HCT116 (cell line): ENCODE measurements around the gene PAIP1. TPM values are rescaled to one million over a fixed set of nuclear protein-coding genes. Genes with fewer than 3 reads are reported as not detected.

Experiments used
- ATAC-seq: fragments of 200-7000 bp; cut with Tn5 transposase; 2 replicates; pipeline ENCODE4 v1.9.1; 2020; ENCODE audit warnings: mild to moderate bottlenecking, moderate library complexity
- BruUV-seq: library from RNA; stranded (reverse); fragments of 400-500 nt; replicated peaks from 2 replicates; lab custom pipeline; 2021; lab: Mats Ljungman, UMichigan
- CTCF ChIA-PET: fragments of 300-600 bp; sonication (Branson Sonifier 250); formaldehyde crosslinking; loops from one replicate; lab custom pipeline; 2021; ENCODE audit warnings: antibody characterized with exemption; lab: Charles Lee
- POLR2A ChIA-PET: fragments of 300-600, 350-600 bp; sonication (Branson Sonifier 250); formaldehyde crosslinking; loops from one replicate; lab custom pipeline; 2021; ENCODE audit warnings: antibody characterized with exemption; lab: Charles Lee
- RAD21 ChIA-PET, 2 experiments: fragments of 300-600 bp; sonication (Branson Sonifier 250); formaldehyde crosslinking; loops; one replicate each; lab custom pipeline; 2023; ENCODE audit warnings: low total read pairs in 2 of 2; ENCODE audit not compliant: uncharacterized antibody in 2 of 2, unreplicated experiment in 2 of 2, low non-redundant PET in 1 of 2; lab: Charles Lee
- DNase-seq: peaks from one replicate; pipeline ENCODE4 v3.0.0-alpha.2; 2010; ENCODE audit warnings: low read depth, low spot score
- H2AFZ ChIP-seq: fragments of 200-600 bp; shearing (Covaris generic), sonication (generic); 2 replicates; pipeline ENCODE4 v1.6.1; 2017; ENCODE audit warnings: low read depth, mixed run types, mixed read lengths, antibody characterized with exemption, low read length; ENCODE audit not compliant: poor library complexity, severe bottlenecking
- H3K27ac ChIP-seq: 2 replicates; pipeline ENCODE4 v1.5.1; 2012; ENCODE audit warnings: low read depth, low read length
- H3K27me3 ChIP-seq: fragments of 200-600 bp; sonication (generic); 2 replicates; pipeline ENCODE4 v1.6.1; 2016; ENCODE audit warnings: mixed run types, low read length, mixed read lengths; ENCODE audit not compliant: insufficient read depth
- H3K36me3 ChIP-seq, 2 experiments: fragments of 200-500 bp in 1 of 2; fragments of 200-600 bp in 1 of 2; sonication (Bioruptor generic) in 1 of 2; sonication (generic) in 1 of 2; 2 replicates each; pipeline versions ENCODE4 v1.5.1 to v1.6.1; 2014 to 2016; ENCODE audit warnings: low read length in 2 of 2, inconsistent platforms in 1 of 2, mixed read lengths in 1 of 2, mixed run types in 1 of 2; ENCODE audit not compliant: insufficient read depth in 2 of 2, control insufficient read depth in 1 of 2
- H3K4me1 ChIP-seq, 2 experiments: fragments of 200-600 bp in 1 of 2; sonication (generic) in 1 of 2; 2 replicates each; pipeline versions ENCODE4 v1.5.1 to v1.6.1; 2012 to 2017; ENCODE audit warnings: low read length in 2 of 2, inconsistent platforms in 1 of 2, mild to moderate bottlenecking in 1 of 2, mixed read lengths in 1 of 2, mixed run types in 1 of 2, moderate library complexity in 1 of 2; ENCODE audit not compliant: insufficient read depth in 2 of 2, control insufficient read depth in 1 of 2
- H3K4me2 ChIP-seq: fragments of 200-600 bp; sonication (generic); 2 replicates; pipeline ENCODE4 v1.6.1; 2017; ENCODE audit warnings: mixed run types, low read length, mixed read lengths
- H3K4me3 ChIP-seq, 2 experiments: fragments of 200-600 bp in 1 of 2; sonication (generic) in 1 of 2; replicated peaks in 1 of 2; 2 replicates each; pipeline ENCODE4 v1.5.1; 2011 to 2016; ENCODE audit warnings: low read length in 2 of 2, control low read depth in 1 of 2, low read depth in 1 of 2, mild to moderate bottlenecking in 1 of 2, mixed read lengths in 1 of 2, mixed run types in 1 of 2
- H3K79me2 ChIP-seq: fragments of 200-600 bp; sonication (generic); 2 replicates; pipeline ENCODE4 v1.6.1; 2017; ENCODE audit warnings: mild to moderate bottlenecking, mixed run types, low read length, moderate library complexity, mixed read lengths; ENCODE audit not compliant: insufficient read depth
- H3K9ac ChIP-seq: fragments of 200-600 bp; sonication (generic); 2 replicates; pipeline ENCODE4 v1.6.1; 2016; ENCODE audit warnings: low read length, mixed read lengths
- H3K9me2 ChIP-seq: fragments of 200-600 bp; sonication (generic), shearing (Covaris generic); 2 replicates; pipeline ENCODE4 v1.6.1; 2017; ENCODE audit warnings: mixed run types, mild to moderate bottlenecking, moderate library complexity; ENCODE audit not compliant: insufficient read depth
- H3K9me3 ChIP-seq, 2 experiments: fragments of 200-500 bp in 1 of 2; fragments of 200-600 bp in 1 of 2; sonication (Bioruptor generic) in 1 of 2; sonication (generic) in 1 of 2; 2 replicates each; pipeline ENCODE4 v1.6.1; 2014 to 2017; ENCODE audit warnings: low read length in 2 of 2, mixed read lengths in 2 of 2, inconsistent platforms in 1 of 2, low read depth in 1 of 2, mild to moderate bottlenecking in 1 of 2, mixed run types in 1 of 2, moderate library complexity in 1 of 2; ENCODE audit not compliant: control insufficient read depth in 1 of 2, insufficient read depth in 1 of 2
- H4K20me1 ChIP-seq: fragments of 200-600 bp; sonication (generic), shearing (Covaris generic); 2 replicates; pipeline ENCODE4 v1.6.1; 2017; ENCODE audit warnings: mixed run types, mild to moderate bottlenecking, moderate library complexity; ENCODE audit not compliant: insufficient read depth
- CBX3 ChIP-seq: IDR thresholded peaks from 2 replicates; pipeline ENCODE4 v1.6.1; 2012; ENCODE audit warnings: low read depth
- EGR1 ChIP-seq: IDR thresholded peaks from 2 replicates; pipeline ENCODE4 v1.6.1; 2012; ENCODE audit warnings: low read depth
- FOSL1 ChIP-seq: IDR thresholded peaks from 2 replicates; pipeline ENCODE4 v1.6.1; 2012; ENCODE audit warnings: low read depth
- JUND ChIP-seq: IDR thresholded peaks from 2 replicates; pipeline ENCODE4 v1.6.1; 2012
- RAD21 ChIP-seq: IDR thresholded peaks from 2 replicates; pipeline ENCODE4 v1.6.1; 2012; ENCODE audit warnings: low read depth, mild to moderate bottlenecking
- SIN3A ChIP-seq: IDR thresholded peaks from 2 replicates; pipeline ENCODE4 v1.6.1; 2012; ENCODE audit warnings: low read depth
- SP1 ChIP-seq: IDR thresholded peaks from 2 replicates; pipeline ENCODE4 v1.6.1; 2012; ENCODE audit warnings: low read depth
- SRF ChIP-seq: IDR thresholded peaks from 2 replicates; pipeline ENCODE4 v1.6.1; 2012; ENCODE audit warnings: low read depth
- TCF7L2 ChIP-seq: IDR thresholded peaks from 2 replicates; pipeline ENCODE4 v1.7.0; 2011; ENCODE audit warnings: borderline replicate concordance, inconsistent platforms; ENCODE audit not compliant: insufficient read depth, insufficient read length; ENCODE audit errors: extremely low read depth
- ZFX ChIP-seq: fragments of 450-650 bp; IDR thresholded peaks from 2 replicates; pipeline ENCODE4 v1.6.1; 2017
- intact Hi-C: fragments of 100-400 bp; cut with micrococcal nuclease; formaldehyde crosslinking; loops from 2 replicates; pipeline ENCODE4 v1.10.0; 2022
- total RNA-seq: library from RNA; stranded (reverse); gene quantifications from one replicate; pipeline ENCODE4 v1.2.1, GENCODE V29; 2021; ENCODE audit not compliant: unreplicated experiment
- TF ChIP-seq, protein P1 (sequence below): IDR thresholded peaks from 2 replicates; pipeline ENCODE4 v1.6.1; 2012; ENCODE audit warnings: low read depth
- TF ChIP-seq, protein P2 (sequence below): IDR thresholded peaks from 2 replicates; pipeline ENCODE4 v1.6.1; 2012

PAIP1 gene
- total RNA-seq, 1 experiment from 2014 or later, result 83.8 TPM

DNA sequence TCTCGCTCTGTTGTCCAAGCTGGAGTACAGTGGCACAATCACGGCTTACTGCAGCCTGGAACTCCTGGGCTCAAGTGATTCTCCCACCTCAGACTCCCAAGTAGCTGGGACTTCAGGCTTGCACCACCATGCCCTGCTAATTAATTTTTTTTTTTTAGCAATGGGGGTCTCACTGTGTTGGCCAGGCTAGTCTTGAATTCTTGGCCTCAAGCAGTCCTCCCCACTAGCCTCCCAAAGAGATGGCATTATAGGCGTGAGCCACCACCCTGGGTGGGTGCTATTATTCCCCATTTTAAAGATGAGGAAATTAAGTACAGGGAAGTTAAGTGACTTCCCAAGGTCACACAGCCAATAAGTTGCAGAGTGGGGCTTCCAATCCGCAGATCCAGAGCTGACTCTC is 47.8 kb upstream of the PAIP1 start:
- H3K27ac ChIP-seq, result no peak overlapping the region

DNA sequence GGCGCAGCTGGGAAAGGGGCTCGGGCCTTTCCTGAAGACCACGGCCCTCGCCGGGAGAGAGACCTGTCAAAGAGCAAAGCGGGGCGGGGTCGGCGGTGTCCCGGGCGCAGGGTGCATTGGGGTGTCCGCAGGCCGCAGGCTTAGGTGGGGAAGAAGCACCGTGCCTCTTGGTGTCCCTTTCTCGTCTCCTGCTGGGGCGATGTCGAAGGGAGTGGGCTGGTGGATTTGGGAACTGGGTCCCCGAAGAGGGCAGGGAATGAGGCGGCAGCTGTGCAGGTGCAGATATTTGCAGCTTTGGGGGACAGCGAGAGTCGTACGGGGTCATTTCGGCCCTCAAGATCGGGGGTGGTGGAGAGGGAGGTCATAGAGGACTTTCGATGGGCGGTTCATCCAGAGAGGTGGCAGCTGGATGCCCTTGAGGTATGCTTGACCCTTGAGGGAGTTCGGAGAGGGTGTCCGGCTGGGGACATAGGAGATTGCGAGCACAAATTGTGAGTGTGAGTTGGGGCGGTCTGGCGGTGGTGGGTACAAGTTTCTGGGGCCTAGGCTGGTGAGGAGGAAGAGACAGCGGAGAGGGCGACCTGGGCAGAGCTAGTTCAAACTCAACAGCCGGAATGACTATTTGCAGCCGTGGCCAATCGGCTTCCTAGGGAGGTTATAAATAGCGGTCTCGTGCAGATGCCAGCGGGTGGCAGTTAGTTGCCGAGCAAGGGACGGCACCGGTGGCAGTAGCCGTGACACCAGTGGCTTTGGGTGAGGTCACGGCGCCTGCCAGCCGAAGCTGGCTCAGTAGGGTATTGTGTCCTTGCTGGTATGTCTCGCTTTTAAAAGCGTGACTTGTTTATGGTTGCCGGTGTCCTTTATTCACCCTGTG is 46.7 kb upstream of the PAIP1 start:
- no peak overlapping the region for H3K27ac ChIP-seq
- ChIA-PET POLR2A (no interaction called here), RAD21 (no interaction called here), CTCF (no interaction called here)
- H3K4me3 ChIP-seq, result no peak overlapping the region
- H3K79me2 ChIP-seq, result no peaks in the 10 kb centered on the region
- BruUV-seq, result no TSS peak
- no peak overlapping the region for H2AFZ ChIP-seq
- intact Hi-C loops, result no loop called here
- no peak overlapping the region for H3K4me2 ChIP-seq
- no peaks in the 10 kb centered on the region for H3K36me3 ChIP-seq
- no peak for TF ChIP-seq EGR1
- no peak for TF ChIP-seq SP1
- TF ChIP-seq RAD21, result no peak
- TF ChIP-seq ZFX, result no peak
- TF ChIP-seq SRF, result no peak
- TF ChIP-seq CBX3, result no peak
- no peak for TF ChIP-seq SIN3A
- TF ChIP-seq, protein P1, sequence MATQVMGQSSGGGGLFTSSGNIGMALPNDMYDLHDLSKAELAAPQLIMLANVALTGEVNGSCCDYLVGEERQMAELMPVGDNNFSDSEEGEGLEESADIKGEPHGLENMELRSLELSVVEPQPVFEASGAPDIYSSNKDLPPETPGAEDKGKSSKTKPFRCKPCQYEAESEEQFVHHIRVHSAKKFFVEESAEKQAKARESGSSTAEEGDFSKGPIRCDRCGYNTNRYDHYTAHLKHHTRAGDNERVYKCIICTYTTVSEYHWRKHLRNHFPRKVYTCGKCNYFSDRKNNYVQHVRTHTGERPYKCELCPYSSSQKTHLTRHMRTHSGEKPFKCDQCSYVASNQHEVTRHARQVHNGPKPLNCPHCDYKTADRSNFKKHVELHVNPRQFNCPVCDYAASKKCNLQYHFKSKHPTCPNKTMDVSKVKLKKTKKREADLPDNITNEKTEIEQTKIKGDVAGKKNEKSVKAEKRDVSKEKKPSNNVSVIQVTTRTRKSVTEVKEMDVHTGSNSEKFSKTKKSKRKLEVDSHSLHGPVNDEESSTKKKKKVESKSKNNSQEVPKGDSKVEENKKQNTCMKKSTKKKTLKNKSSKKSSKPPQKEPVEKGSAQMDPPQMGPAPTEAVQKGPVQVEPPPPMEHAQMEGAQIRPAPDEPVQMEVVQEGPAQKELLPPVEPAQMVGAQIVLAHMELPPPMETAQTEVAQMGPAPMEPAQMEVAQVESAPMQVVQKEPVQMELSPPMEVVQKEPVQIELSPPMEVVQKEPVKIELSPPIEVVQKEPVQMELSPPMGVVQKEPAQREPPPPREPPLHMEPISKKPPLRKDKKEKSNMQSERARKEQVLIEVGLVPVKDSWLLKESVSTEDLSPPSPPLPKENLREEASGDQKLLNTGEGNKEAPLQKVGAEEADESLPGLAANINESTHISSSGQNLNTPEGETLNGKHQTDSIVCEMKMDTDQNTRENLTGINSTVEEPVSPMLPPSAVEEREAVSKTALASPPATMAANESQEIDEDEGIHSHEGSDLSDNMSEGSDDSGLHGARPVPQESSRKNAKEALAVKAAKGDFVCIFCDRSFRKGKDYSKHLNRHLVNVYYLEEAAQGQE, result no peak
- TF ChIP-seq, protein P2, sequence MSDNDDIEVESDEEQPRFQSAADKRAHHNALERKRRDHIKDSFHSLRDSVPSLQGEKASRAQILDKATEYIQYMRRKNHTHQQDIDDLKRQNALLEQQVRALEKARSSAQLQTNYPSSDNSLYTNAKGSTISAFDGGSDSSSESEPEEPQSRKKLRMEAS, result no peak
- TF ChIP-seq FOSL1, result no peak
- ATAC-seq (no peak), DNase-seq (no peak)
- no peak overlapping the region for H3K9ac ChIP-seq
- H3K4me1 ChIP-seq, result no peaks in the 10 kb centered on the region
- H4K20me1 ChIP-seq, result no peaks in the 10 kb centered on the region
- no peaks in the 10 kb centered on the region for H3K9me3 ChIP-seq
- H3K27me3 ChIP-seq, result no peaks in the 10 kb centered on the region
- no peaks in the 10 kb centered on the region for H3K9me2 ChIP-seq

More for the DNA sequence above, 47.8 kb upstream of the PAIP1 start:
- TF ChIP-seq TCF7L2, result no peak
- TF ChIP-seq JUND, result no peak
- Histone ChIP-seq H3K36me3 (no peaks in the 10 kb centered on the region), H2AFZ (no peak overlapping the region), H3K4me1 (no peaks in the 10 kb centered on the region), H3K9me2 (no peaks in the 10 kb centered on the region), H3K9me3 (no peaks in the 10 kb centered on the region), H3K4me3 (no peak overlapping the region), H3K4me2 (no peak overlapping the region), H3K9ac (no peak overlapping the region), H3K27me3 (no peaks in the 10 kb centered on the region), H4K20me1 (no peaks in the 10 kb centered on the region), H3K79me2 (no peaks in the 10 kb centered on the region)
- ChIA-PET POLR2A (no interaction called here), RAD21 (no interaction called here), CTCF (no interaction called here)
- intact Hi-C loops, result no loop called here
- BruUV-seq, result no TSS peak
- ATAC-seq, result no peak
- no peak for DNase-seq
